ENCODE data around the gene LYVE1.

LYVE1 gene

GRCh38 chr11:10579700-10580099 lies 11.2 kb upstream of the LYVE1 start:
- no peak overlapping the region for H3K4me2 ChIP-seq
- H3K9ac ChIP-seq: no peak overlapping the region
- H3K27ac ChIP-seq: no peak overlapping the region
- no peak overlapping the region for H2AFZ ChIP-seq (ENCODE audit: low read depth)
- no peak overlapping the region for H3K4me3 ChIP-seq (IDR thresholded peaks at IDR 0.05; ENCODE audit: insufficient read depth, low read depth, low read length)
- H3K36me3 ChIP-seq (ENCODE audit: insufficient read depth): no peaks in the 10 kb centered on the region
- no peaks in the 10 kb centered on the region for H3K27me3 ChIP-seq (ENCODE audit: insufficient read depth, low read depth)
- no peak for TF ChIP-seq CTCF (conservative IDR thresholded peaks at IDR 0.05; ENCODE audit: low read depth, low read length)
- H3K4me1 ChIP-seq (ENCODE audit: low read depth, poor library complexity, severe bottlenecking): no peaks in the 10 kb centered on the region
- no peaks in the 10 kb centered on the region for H4K20me1 ChIP-seq (ENCODE audit: insufficient read depth)
- H3K79me2 ChIP-seq (ENCODE audit: insufficient read depth, low read depth): no peaks in the 10 kb centered on the region

GRCh38 chr11:10576035-10576398 lies 7.6 kb upstream of the LYVE1 start:
- Histone ChIP-seq H3K9ac (no peak overlapping the region), H2AFZ (ENCODE audit: low read depth) (no peak overlapping the region), H3K4me3 (IDR thresholded peaks at IDR 0.05; ENCODE audit: insufficient read depth, low read depth, low read length) (no peak overlapping the region), H3K4me1 (ENCODE audit: low read depth, poor library complexity, severe bottlenecking) (no peaks in the 10 kb centered on the region), H3K79me2 (ENCODE audit: insufficient read depth, low read depth) (no peaks in the 10 kb centered on the region), H4K20me1 (ENCODE audit: insufficient read depth) (no peaks in the 10 kb centered on the region), H3K36me3 (ENCODE audit: insufficient read depth) (no peaks in the 10 kb centered on the region), H3K27me3 (ENCODE audit: insufficient read depth, low read depth) (no peaks in the 10 kb centered on the region), H3K27ac (no peak overlapping the region), H3K4me2 (no peak overlapping the region)
- TF ChIP-seq CTCF (conservative IDR thresholded peaks at IDR 0.05; ENCODE audit: low read depth, low read length): no peak

GRCh38 chr11:10575346-10576034 lies 7.0 kb upstream of the LYVE1 start:
- Histone ChIP-seq H3K4me3 (IDR thresholded peaks at IDR 0.05; ENCODE audit: insufficient read depth, low read depth, low read length) (no peak overlapping the region), H3K79me2 (ENCODE audit: insufficient read depth, low read depth) (no peaks in the 10 kb centered on the region), H4K20me1 (ENCODE audit: insufficient read depth) (no peaks in the 10 kb centered on the region), H3K27me3 (ENCODE audit: insufficient read depth, low read depth) (no peaks in the 10 kb centered on the region), H2AFZ (ENCODE audit: low read depth) (no peak overlapping the region), H3K4me1 (ENCODE audit: low read depth, poor library complexity, severe bottlenecking) (no peaks in the 10 kb centered on the region), H3K9ac (no peak overlapping the region), H3K36me3 (ENCODE audit: insufficient read depth) (no peaks in the 10 kb centered on the region), H3K27ac (no peak overlapping the region), H3K4me2 (no peak overlapping the region)
- TF ChIP-seq CTCF (conservative IDR thresholded peaks at IDR 0.05; ENCODE audit: low read depth, low read length): no peak

GRCh38 chr11:10573556-10573955 lies 5.1 kb upstream of the LYVE1 start:
- Histone ChIP-seq H3K27ac (no peak overlapping the region), H3K27me3 (ENCODE audit: insufficient read depth, low read depth) (no peaks in the 10 kb centered on the region), H4K20me1 (ENCODE audit: insufficient read depth) (no peaks in the 10 kb centered on the region), H3K79me2 (ENCODE audit: insufficient read depth, low read depth) (no peaks in the 10 kb centered on the region), H3K4me1 (ENCODE audit: low read depth, poor library complexity, severe bottlenecking) (no peaks in the 10 kb centered on the region), H3K36me3 (ENCODE audit: insufficient read depth) (no peaks in the 10 kb centered on the region), H3K9ac (no peak overlapping the region), H3K4me3 (IDR thresholded peaks at IDR 0.05; ENCODE audit: insufficient read depth, low read depth, low read length) (no peak overlapping the region), H2AFZ (ENCODE audit: low read depth) (no peak overlapping the region), H3K4me2 (no peak overlapping the region)
- TF ChIP-seq CTCF (conservative IDR thresholded peaks at IDR 0.05; ENCODE audit: low read depth, low read length): no peak

Measured in KMS-11 (cell line).